GM10266 (cell line): ENCODE results near the gene SYT8.
"Not testable (repeated sequence)": the region's sequence is repeated elsewhere in the genome, so short reads cannot be mapped to it uniquely, and the experiment has no call there.

Experiments used
- DNase-seq: peaks from one replicate; pipeline ENCODE4 v3.0.0; 2012; ENCODE audit errors: extremely low spot score
- CTCF ChIP-seq: IDR thresholded peaks from 2 replicates; pipeline ENCODE4 v1.5.1; 2012; ENCODE audit warnings: mild to moderate bottlenecking, low read depth; ENCODE audit not compliant: control insufficient read depth, insufficient read depth; ENCODE audit errors: missing control alignments

Gene SYT8

GRCh38 chr11:1883346-1884302 lies 48.8 kb downstream of the SYT8 start:
- no peak for DNase-seq
- TF ChIP-seq CTCF: no peak

- TF ChIP-seq CTCF: no peak
- no peak for DNase-seq
These were observed 49.5 kb downstream of the SYT8 start for GRCh38 chr11:1884303-1884700.

- not testable (repeated sequence) for DNase-seq
These were observed 51.8 kb downstream of the SYT8 start for GRCh38 chr11:1886551-1886950.
